Non-pigmented ciliary epithelial cell (primary cell): Measurements from ENCODE around the gene UQCR11.

Experiments
- DNase-seq: peaks from one replicate; pipeline ENCODE4 v3.0.0-alpha.2; 2010; ENCODE audit warnings: low read depth

The UQCR11 gene

DNA sequence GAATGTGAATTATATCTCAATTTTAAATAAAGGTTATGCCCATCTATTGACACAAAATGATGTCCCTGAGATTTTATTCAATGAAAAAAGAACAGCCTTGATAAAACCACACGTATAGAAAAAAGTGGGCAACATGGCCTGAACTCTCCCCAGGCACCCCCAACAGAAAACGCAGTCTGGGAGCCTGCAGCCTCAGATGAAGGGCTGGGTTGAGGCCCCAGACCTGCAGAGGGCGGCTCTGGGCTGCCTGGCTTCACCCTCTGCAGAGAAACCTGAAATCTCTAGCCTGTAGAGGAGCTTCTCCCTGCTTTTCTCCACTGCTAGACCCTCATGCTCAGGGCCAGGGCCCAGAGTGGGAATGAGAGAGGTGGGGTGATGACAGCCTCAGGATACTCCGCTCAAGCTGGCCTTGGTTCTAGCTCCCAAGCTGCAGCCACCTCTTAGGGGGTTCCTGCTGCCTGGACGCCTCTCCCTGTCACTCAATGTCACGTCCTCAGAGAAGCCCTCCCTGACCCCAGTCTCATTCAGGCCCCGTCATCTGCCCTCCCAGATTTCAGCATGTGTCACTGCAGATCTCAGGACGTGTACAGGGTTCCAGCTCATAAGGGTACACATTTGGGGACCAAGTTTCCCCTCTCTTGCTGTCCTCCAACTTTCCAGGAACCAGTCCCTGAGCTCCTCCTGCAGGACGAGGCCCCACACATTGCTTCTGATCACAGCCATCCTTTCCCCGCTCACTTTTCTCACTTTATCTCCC lies 14.4 kb downstream of the UQCR11 start:
- DNase-seq = no peak

DNA sequence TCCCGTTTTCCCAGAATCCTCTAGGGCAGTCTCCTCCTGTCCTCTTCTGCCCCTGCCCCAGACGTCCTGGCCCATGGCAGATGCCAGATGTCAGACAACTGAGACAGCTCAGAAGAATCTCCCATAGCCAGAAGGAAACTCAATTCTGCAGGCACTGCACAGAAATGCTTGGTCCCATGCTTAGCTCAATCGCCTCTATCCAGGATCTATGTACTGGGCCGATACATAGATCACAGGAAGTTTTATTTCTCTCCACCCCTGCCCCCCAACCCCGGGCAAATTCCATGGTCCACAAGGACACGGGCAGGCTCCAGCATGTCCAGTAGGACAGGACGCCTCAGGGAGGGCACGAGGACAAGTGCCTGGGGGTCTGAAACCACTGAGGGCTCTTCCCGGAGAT lies 17.4 kb downstream of the UQCR11 start:
- DNase-seq = no peak

DNA sequence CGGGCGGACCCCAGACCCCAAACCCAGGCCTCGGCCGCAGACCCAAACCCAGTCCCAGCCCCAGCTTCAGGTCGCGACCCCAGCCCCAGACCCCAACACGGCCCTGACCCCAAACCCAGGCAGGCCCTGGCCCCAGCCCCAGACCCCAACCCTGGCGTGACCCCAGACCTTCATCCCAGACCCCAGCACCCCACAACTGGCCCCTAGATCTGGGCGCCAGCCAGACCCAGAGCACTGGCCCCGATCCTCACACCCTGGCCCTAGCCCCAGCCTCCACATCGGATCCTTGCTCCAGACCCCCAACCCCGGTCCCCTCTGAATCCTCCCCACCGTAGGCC lies 20.1 kb downstream of the UQCR11 start:
- DNase-seq = no peak

DNA sequence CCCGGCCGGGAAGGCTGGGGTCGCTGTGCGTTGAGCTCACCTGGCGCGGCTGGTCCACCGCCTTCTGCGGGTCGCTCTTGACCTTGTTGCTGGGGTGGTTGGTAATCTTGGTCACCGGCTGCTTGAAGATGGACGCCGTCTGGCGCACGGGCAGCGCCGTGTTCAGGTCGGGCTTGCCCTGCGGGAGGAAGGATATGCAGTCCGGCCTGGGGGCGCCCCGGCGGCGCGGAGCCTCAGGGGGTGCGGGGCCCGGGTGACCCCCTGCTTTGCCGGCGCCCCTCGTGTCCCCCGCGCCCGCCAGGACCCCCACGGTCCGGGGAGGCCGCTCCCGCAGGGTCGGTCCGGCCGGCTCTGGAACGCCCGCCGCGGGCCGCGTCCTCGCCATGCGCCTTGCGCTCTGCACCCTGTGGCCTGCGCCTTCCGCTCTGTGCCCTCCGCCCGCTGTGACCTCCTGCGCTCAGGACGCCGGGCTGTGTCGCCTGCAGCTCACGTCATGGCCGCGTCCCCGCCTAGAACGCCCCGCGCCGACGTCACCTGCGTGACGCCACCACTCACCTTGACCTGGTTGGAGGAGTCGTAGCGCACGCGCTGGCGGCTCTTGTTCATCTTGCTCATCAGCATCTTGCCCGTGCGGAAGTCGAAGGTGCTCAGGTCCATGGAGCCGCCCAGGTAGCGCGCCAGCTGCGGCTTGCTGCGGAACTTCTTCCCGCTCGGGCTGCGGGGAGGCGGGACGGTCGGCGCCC lies 20.6 kb downstream of the UQCR11 start:
- DNase-seq = no peak

DNA sequence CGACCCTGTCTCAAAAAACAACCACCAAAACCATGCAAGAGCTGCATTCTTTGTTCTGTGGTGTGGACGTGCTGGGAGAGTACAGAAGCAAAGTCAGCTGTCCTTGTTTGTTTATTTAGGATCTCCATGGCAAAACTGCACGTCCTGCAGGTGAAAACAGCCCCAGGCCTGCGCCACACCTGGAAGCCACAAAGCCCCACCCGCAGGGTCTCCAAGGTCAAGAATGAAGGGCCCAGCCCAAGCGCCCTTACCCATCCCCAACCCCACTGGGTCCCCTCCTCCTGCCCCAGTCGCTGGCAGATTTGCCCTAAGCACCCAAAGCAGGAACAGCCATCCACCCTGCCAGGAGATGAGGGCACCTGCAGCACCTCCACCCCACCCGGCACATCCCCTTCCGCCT lies 23.1 kb downstream of the UQCR11 start:
- no peak for DNase-seq

DNA sequence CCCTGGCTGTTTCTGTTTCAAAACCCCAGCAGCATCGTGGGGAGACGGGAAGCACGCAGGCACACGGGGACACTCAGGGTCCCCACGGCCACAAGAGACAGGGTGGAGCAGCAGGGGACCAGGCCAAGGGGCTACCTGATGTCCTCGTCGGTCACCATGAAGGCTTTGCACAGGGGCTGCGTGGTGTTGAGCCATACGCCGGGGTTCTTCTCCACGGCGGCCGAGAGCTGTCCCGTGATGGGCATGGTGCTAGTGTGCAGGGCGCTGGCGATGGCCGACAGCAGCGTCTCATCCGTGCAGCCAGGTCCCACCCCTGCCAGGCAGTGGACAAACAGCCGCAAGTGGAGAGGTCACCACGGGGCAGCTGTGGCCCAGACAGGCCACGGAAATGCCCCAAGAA lies 24.3 kb downstream of the UQCR11 start:
- no peak for DNase-seq

DNA sequence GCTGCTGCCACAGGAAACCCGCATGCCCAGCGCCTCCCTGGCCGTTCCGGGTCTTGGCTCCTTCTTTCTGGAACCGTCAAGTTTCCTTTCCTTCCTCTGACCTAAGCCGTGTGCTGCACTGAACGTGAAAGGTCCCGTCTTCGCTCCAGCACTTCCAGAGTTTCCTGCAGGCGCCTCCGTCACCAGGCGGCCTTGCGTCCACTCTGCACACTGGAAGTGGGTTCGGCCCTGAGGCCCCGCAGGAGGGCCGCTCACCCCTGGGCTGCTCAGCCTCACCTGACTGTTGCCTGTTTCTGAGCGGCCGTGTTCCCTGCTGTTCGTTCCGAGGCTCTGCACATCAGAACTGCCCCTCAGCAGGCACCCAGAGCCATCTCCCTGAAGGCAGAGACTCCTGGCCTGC lies 24.9 kb downstream of the UQCR11 start:
- DNase-seq = no peak

DNA sequence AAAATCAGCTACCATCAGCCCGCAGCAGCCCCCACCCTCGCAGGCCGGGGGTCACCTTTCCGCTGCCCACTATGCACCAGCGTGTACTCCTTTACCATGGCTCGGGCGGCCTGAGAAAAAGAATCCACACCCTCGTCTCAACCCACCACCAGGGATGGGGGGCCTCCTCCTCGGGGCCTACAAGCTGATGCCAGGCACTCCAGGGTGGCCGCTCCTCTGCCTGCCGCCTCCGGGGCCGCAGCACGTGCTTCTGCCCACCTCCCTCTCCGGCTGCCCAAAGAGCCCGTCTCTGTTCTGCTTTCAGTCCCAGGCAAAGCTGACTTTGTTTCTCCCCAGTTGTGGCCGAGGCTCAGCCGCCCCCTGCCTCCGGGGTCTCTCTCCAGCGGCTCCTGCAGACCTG lies 26.0 kb downstream of the UQCR11 start:
- no peak for DNase-seq

DNA sequence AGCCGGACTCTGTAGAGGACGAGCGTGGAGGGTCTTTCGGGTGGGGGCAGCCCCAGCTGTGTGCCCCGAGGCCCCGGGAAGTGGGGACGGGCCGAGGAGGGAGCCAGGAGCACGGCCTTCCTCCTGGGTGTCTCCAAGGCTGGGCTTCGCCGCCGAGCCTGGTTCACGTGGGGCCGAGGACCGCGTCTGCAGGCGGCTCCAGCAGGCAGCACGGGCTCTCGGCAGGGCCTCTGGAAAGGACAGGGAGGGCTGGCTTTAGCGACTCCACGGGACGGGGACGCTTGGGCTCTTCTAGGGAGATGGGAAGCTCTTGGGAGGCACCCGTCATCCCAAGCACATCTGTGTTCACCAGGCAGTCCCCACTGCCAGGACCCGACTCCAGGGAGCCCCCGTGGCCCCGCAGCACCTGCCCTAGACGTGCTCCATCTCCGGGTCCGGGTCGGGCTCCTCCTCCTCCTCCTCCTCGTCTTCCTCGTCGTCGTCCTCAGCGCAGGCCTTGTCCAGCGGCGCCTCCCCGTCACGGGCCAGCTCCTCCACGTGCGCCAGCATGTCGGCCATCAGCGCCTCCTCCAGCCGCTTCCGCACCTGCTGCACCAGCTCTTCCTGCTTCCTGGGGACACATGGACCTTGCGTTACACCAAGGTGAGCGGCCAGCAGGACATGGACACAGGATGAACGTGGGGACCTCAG lies 27.2 kb downstream of the UQCR11 start:
- no peak for DNase-seq

DNA sequence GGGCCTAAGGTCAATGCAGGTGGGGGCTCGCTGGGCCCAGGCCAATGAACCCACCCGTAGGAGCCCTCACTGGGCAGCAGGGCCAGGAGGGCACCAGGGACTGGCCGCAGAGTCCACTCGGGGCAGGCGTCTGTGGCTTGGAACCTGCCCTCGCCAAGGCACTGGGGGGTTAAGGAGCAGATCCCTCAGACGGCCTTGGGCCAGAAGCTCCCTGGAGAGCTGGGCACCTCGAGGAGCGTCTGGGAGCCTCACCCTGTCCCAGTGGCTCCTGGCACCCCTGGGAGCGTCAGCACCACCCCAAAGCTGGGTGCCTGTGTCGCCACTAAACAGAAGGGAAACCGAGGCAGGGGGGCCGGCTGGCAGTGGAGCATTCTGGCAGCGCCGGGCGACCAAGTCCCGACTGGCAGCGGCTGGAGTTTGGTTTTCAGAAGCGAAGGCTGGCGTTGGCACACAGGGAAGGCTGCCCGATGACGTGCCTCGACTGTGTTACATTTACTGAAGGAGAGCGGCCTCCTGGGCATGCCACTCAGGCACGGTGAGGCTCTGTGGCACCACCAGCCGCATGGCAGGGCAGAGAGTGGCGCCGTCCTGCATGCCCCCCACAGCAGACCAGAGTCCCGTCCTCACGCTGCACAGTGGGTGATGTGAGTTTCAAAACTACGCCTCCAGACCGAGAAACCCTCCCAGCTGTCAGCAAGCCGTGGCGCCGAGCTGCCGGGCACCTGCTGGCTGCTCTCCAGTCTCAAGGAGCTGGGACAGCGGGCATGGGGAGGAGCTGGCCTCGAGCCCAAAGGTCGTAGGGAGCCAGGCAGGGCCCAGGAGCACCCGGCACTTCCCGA lies 28.0 kb downstream of the UQCR11 start:
- DNase-seq = no peak

DNA sequence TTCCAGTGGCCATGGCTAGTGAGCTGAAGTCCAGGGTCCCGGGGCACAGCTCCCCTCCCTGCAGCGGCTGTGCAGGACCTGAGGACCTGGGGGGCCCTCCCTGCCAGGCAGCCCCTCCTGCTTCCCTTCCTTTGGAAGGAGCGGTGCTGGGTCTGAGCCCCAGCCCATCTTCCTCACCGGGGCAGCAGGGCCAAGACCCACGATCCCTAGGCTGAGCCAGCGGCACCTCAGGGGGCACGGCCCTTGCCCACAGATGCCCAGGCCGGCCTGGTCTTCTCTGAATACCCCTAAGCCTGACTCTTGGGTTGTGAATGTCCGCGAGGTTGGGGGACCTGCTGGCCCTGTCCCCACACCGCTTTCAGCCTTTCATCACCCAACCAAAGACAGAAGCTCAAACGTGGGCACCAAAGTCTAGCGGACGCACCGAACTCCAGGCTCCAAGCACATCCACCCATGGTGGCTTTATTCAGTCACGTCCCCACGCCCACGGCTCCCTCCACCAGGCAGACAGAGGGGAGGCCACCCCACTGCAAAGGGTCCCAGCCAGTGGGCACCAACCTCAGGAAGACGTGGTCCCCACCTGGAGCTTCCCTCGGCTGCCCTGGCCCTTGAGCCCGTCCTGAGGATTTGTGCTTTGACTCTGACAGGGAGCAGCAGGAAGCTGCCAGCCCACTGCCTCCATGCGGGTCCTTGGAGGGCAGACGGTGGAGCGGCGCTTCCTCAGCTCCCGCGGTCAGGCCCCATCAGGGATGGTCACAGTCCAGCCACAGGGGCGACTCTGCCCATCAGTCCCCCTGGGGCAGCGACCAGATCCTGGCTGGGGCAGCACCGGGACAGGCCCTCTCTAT lies 28.8 kb downstream of the UQCR11 start:
- no peak for DNase-seq

DNA sequence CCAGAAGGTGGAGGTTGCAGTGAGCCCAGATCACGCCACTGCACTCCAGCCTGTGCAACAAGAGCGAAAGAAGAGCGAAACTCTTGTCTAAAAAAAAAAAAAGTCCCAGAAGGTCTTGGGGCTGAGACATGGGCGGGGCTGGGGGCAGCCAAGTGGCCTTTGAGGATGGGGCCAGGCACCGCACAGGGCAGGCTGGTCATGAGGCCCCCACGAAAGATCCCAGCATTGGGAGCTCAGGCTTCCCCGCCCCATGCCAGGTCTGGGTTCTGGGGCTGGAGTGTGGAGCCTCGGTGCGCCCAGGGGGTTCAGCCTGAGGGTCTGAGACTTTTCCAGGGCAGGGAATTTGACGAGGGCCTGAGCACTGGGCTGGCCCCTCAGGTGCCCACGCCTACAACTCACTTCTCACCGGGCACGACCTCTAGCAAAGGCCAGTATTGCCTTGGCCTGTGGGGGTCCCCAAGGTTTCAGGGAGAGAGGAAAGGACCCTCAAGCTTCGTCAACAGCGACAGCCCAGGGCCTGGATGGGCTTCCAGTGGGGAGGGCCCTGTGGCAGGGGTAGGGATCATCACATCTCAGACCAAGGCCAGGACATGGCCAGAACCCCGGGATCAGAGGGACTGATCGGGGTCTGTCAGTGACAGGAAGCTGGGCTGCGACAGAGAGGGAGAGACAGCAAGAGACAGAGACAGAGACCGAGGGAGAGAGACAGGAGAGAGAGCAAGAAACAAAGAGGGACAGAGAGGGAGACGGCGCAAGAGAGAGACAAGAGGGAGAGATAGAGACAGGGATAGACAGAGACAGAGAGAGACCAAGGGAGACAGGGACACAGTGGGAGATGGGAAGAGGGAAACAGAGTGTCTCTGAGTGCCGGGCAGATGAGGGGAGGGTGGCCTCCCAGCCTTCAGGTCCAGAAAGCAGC lies 29.7 kb downstream of the UQCR11 start:
- DNase-seq = no peak

DNA sequence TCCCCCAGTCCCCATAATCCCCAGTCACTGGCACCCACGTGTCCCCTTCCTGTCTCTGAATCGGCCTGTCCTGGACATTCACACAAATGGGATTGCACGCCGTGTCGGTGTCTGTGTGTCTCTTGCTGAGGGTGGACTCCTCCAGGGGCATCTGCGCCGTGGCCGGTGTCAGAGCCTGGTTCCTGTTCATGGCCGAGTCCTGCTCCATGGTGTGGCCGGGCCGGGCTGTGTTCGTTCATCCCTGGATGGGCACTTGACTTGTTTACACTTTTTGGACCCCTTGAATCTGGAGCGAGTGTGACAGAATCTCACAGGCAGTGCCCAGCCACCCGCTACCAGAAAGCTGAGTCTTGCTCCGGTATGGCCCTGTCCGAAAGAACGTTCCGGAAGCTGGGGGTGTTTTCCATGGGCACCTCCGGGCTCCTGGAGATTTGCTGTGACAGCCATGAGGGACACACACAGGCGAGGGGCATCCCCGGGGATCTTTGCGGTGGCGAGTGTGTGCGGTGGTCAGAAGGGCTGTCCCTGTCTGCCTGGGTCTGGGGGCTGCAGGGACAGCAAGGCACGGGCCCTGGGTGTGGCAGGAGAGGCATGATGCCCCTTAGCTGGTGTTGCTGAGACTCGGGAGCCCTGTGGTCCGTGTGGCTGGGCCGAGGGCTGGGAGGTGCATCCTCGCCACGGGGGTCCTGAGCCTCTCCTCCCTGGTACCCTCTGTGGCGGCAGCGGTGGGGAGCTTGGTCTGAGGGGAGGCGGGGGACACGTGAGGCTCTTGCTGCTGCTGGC lies 30.7 kb downstream of the UQCR11 start:
- no peak for DNase-seq

DNA sequence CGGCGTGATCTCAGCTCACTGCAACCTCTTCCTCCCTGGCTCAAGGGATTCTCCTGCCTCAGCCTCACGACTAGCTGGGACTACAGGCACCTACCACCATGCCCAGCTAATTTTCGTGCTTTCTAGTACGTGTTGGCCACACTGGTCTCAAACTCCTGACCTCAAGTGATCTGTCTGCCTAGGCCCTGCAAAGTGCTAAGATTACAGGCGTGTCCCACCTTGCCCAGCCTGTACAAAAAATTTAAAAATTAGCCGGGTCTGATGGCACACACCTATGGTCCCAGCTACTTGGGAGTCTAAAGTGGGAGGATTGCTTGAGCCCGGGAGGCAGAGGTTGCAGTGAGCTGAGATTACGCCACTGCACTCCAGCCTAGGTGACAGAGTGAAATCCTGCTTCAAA lies 32.5 kb downstream of the UQCR11 start:
- no peak for DNase-seq

DNA sequence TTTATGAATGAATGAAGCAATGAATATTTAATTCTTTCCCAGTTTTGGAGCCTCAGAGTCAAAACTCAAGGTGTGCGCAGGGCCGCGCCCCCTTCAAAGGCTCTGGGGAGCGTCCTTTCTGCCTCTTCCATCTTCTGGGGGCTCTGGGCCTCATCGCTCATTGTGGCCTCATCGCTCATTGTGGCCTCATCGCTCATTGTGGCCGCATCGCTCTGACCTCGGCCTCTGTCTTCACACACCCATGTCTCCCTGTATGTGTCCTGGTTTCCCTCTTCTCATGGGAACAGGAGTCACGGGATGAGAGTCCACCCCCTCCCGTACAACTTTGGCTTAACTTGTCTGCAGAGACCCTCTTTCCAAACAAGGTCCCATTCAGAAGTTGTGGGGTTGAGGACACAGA lies 33.9 kb downstream of the UQCR11 start:
- no peak for DNase-seq

DNA sequence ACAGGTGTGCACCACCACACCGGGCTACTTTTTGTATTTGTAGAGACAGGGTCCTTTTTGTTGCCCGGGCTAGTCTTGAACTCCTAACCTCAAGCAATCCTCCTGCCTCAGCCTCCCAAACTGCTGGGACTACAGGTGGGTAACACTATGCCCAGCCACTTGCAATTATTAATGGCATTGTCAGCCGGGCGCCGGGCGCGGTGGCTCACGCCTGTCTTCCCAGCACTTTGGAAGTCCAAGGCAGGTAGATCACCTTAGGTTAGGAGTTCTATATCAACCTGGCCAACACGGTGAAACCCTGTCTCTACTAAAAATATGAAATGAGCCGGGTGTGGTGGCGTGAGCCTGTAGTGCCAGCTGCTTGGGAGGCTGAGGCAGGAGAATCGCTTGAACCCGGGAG lies 34.4 kb downstream of the UQCR11 start:
- DNase-seq = no peak

DNA sequence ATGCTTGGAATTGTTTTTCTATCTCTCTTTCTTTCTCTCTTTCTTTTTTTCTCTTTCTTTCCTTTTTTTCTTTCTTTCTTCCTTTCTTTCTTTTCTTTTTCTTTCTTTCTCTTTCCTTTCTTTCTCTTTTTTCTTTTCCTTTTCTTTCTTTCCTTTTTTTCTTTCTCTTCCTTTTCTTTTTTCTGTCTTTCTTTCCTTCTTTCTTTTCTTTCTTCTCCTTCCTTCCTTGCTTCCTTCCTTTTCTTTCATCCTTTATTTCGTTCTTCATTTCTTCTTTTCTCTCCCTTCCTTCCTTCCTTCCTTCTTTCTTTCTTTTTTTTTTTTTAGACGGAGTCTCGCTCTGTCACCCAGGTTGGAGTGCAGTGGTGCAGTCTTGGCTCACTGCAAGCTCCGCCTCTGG lies 35.3 kb downstream of the UQCR11 start:
- DNase-seq = no peak

DNA sequence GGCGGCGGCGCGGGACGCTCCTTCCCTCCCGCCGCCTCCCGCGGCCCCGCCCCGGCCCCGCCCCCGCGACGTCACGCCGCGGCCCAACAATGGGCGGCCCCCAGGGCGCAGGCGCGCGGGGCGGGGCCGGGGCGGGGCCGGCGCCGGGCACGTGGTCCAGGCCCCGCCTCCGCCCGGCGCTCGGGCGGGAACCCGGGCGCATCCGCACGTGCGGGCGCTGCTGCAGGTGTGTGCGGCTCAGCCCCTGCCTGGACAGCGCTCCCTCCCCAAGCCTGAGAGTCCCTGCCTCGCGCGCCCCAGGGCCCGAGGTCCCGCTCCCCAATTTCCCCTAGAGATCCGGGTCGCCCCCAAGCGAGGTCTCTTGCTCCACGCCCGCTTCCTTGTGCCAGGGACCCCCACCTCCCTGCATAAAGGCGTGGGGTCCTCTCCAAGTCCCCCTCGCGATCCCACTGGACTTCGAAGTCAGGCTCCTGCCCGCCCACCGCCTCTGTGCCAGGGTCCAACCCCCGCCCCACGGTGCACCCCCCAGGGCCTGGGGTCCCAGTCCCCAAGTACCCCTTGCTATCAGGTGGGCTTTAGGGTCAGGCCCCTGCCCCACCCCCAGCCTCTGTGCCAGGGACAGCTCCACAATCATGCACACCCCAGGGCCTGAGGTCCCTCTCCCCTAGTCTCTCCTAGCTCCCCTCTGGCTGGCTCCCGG lies 36.8 kb downstream of the UQCR11 start, which contains the start of gene MEX3D:
TSS of gene MEX3D (minus strand) at position 6 of the 700 bp plus-strand sequence. CDS start 267 bp downstream, outside the sequence.
- DNase-seq = no peak

DNA sequence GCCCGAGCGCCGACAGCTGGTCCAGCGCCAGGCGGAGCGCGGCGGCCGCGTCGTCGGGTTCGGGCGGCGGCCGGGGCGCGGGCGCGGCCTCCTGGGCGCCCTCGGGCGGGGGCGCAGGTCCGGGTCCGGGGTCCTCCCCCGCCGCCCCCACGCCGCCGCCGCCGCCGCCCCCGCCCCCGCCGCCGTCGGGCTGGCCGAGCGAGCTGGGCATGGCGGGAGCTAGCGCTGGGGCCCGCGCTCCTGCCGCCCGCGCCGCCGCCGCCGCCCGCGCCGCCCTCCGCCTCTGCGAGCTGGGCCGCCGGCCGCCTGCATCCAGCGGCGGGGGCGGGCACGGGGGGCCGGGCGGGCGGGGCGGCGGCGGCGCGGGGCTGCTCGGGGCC lies 37.4 kb downstream of the UQCR11 start:
- no peak for DNase-seq
